Measurements from ENCODE around the gene SEC22A. TPM values are rescaled to one million over a fixed set of nuclear protein-coding genes. Genes with fewer than 3 reads are reported as not detected.
A peak's percentile ranks its signal among the peaks of the same experiment; 100 is the strongest.

Gene SEC22A
- total and polyA plus RNA-seq, 2 of the 8 experiments (the other 6 are each of a cell fraction or from before 2014, with no cell fraction given): 10.6 to 17.1 TPM

DNA sequence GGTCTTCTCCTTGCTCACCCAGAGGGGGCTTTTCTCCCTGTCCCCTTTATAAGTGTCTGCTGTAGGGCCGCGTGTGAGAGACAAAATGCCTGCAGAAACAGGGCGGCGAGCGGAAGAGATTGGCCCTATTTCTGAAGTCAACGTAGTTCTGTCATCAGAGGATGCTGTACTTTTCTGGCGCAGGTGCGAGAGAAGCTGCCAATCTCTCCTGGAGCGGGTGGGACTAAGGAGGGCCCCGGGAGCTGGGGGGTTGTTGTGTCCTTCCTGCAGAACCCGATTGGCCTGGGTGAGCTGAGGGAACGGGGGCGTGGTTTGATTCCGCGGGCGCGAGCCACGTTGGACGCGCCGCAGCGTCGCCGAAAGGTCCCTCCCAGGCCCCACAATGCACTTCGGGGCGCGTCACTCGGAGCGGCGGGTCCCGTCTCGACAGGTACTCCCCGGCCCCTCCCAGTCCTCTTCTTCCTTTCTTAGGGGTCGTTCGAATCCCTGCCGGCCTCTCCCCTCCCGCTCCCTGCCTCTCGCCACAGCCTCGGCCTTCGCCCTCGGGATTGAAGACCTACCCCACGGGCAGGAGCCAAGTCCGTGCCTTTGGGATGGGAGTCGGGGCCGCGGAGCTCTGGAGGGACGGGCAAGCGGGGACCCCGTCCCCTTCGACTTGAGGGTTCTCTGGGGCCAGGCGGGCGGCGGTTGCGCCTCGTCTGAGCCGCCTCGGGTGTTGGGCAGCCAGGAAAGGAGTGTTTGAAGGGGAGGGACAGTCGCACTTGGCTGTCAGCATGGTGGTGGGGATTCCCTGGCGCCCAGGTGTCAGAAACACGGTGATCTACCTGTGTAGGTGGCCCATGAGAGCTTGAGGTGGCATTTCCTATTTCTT is at the start of gene SEC22A (continued):
- no peak for TF ChIP-seq RNF2 (IDR thresholded peaks at IDR 0.05; ENCODE audit: borderline replicate concordance, low read depth, low read length, missing control alignments, poor library complexity, severe bottlenecking)
- no peak for TF ChIP-seq JUN (IDR thresholded peaks at IDR 0.05; ENCODE audit: low read depth, low read length)
- TF ChIP-seq YY1 (IDR thresholded peaks at IDR 0.05; ENCODE audit: low read depth, low read length): peak; percentile 10; the same call in 1 of the 2 replicates
- no peak for TF ChIP-seq NANOG (IDR thresholded peaks at IDR 0.05; ENCODE audit: insufficient read depth, low read depth, low read length, poor library complexity, severe bottlenecking)
- no peak for TF ChIP-seq CEBPB (IDR thresholded peaks at IDR 0.05; ENCODE audit: low read depth, low read length)
- no peak for TF ChIP-seq BRCA1 (IDR thresholded peaks at IDR 0.05; ENCODE audit: low read depth, low read length)
- no peak; the same call in none of the 2 replicates for TF ChIP-seq POLR2AphosphoS5 (IDR thresholded peaks at IDR 0.05; ENCODE audit: low read depth, low read length)
- TF ChIP-seq EP300 (IDR thresholded peaks at IDR 0.05; ENCODE audit: borderline replicate concordance in 1 of 2, low read depth in 2 of 2, low read length in 2 of 2): peak in 1 of 2 experiments; percentile 6; a peak in 1 of 3 replicates
- peak in 1 of 2 experiments; percentile 87; a peak in 2 of 3 replicates for TF ChIP-seq POLR2A (IDR thresholded peaks at IDR 0.05; ENCODE audit: control extremely low read depth in 1 of 2, low read depth in 2 of 2, low read length in 2 of 2)
- TF ChIP-seq SP1 (IDR thresholded peaks at IDR 0.05; ENCODE audit: low read depth, low read length): peak; percentile 83
- peak; percentile 30 to 83; a peak in 1 of 4 replicates for TF ChIP-seq SIN3A (conservative IDR thresholded peaks at IDR 0.05 in 1 of 2, IDR thresholded peaks at IDR 0.05 in 1 of 2; ENCODE audit: low read depth in 1 of 2, low read length in 2 of 2)
- TF ChIP-seq KDM1A (IDR thresholded peaks at IDR 0.05; ENCODE audit: borderline replicate concordance, low read length): no peak
- peak; percentile 86 for TF ChIP-seq PHF8 (conservative IDR thresholded peaks at IDR 0.05; ENCODE audit: low read depth, low read length)
- TF ChIP-seq ATF3 (IDR thresholded peaks at IDR 0.05; ENCODE audit: insufficient read depth, low read depth, low read length): peak; percentile 64; the same call in 1 of the 2 replicates
